Measurements from ENCODE around the gene LRRC23.
"Not testable (repeated sequence)": the region's sequence is repeated elsewhere in the genome, so short reads cannot be mapped to it uniquely, and the experiment has no call there.

The LRRC23 gene

GRCh38 chr12:6872073-6873048 is 32.3 kb upstream of the LRRC23 start:
- DNase-seq = peak; percentile 80 to 83

GRCh38 chr12:6873094-6874014 is 31.3 kb upstream of the LRRC23 start, which contains the start of gene SPSB2:
TSS of gene SPSB2 (minus strand) at chr12:6873303. CDS start at chr12:6872901, 402 bp downstream.
- DNase-seq = peak; percentile 99

- DNase-seq = not testable (repeated sequence)
These were observed 30.6 kb upstream of the LRRC23 start for GRCh38 chr12:6874015-6874368.

GRCh38 chr12:6879824-6880223 is 24.8 kb upstream of the LRRC23 start:
- DNase-seq = not testable (repeated sequence)

GRCh38 chr12:6883252-6883651 is 21.4 kb upstream of the LRRC23 start:
- DNase-seq = no peak

GRCh38 chr12:6883683-6884082 is 20.9 kb upstream of the LRRC23 start:
- no peak for DNase-seq

- no peak for DNase-seq
These were observed 20.1 kb upstream of the LRRC23 start for GRCh38 chr12:6884539-6884938.

- DNase-seq = not testable (repeated sequence)
These were observed 18.2 kb upstream of the LRRC23 start for GRCh38 chr12:6886206-6886999.

GRCh38 chr12:6887460-6887859 is 17.2 kb upstream of the LRRC23 start:
- DNase-seq = no peak

- no peak for DNase-seq
These were observed 16.3 kb upstream of the LRRC23 start for GRCh38 chr12:6888360-6888759.

- DNase-seq = not testable (repeated sequence)
These were observed 15.8 kb upstream of the LRRC23 start for GRCh38 chr12:6888794-6889193.

- DNase-seq = not testable (repeated sequence)
These were observed 14.6 kb upstream of the LRRC23 start for GRCh38 chr12:6889775-6890573.

- DNase-seq = peak; percentile 99
These were observed 13.6 kb upstream of the LRRC23 start for GRCh38 chr12:6890789-6891645.

- no peak for DNase-seq
These were observed 13.0 kb upstream of the LRRC23 start for GRCh38 chr12:6891646-6892001.

GRCh38 chr12:6892683-6893082 is 11.9 kb upstream of the LRRC23 start:
- DNase-seq = not testable (repeated sequence)

- no peak for DNase-seq
These were observed 10.3 kb upstream of the LRRC23 start for GRCh38 chr12:6894321-6894720.

GRCh38 chr12:6896846-6897435 is 7.7 kb upstream of the LRRC23 start:
- no peak for DNase-seq

GRCh38 chr12:6899427-6899826 is 5.2 kb upstream of the LRRC23 start:
- DNase-seq = no peak

- DNase-seq = peak; percentile 32 to 35
These were observed 4.6 kb upstream of the LRRC23 start for GRCh38 chr12:6899837-6900519.

GRCh38 chr12:6902448-6902847 is 2.2 kb upstream of the LRRC23 start:
- DNase-seq = no peak

Data from activated CD4-positive, alpha-beta T cell treated with anti-CD3 and anti-CD28 coated beads for 4 hours (primary cell).